Suppressor macrophage treated with lipopolysaccharide for 1 hour (primary cell): Measurements from ENCODE around the gene PSTK.
A peak's percentile ranks its signal among the peaks of the same experiment; 100 is the strongest.

Source experiments
- DNase-seq, 3 donors: peaks; one replicate each; pipeline ENCODE4 v3.0.0-alpha.2; 2020 to 2022

PSTK gene

GRCh38 chr10:122992031-122992585 is 11.9 kb downstream of the PSTK start:
- no peak for DNase-seq

GRCh38 chr10:122993797-122994336 is 13.7 kb downstream of the PSTK start:
- no peak for DNase-seq

GRCh38 chr10:122995936-122996335 is 15.7 kb downstream of the PSTK start:
- DNase-seq, result no peak

- no peak for DNase-seq
These were observed 17.7 kb downstream of the PSTK start for GRCh38 chr10:122997864-122998263.

- DNase-seq, result no peak
These were observed 18.2 kb downstream of the PSTK start for GRCh38 chr10:122998360-122998917.

GRCh38 chr10:122998934-122999333 is 18.7 kb downstream of the PSTK start:
- no peak for DNase-seq

- DNase-seq, result no peak
These were observed 19.1 kb downstream of the PSTK start for GRCh38 chr10:122999347-122999746.

- DNase-seq, result no peak
These were observed 20.0 kb downstream of the PSTK start for GRCh38 chr10:123000155-123000554.

GRCh38 chr10:123001370-123001769 is 21.2 kb downstream of the PSTK start:
- DNase-seq, result no peak

- DNase-seq, result no peak
These were observed 24.1 kb downstream of the PSTK start for GRCh38 chr10:123004298-123004697.

GRCh38 chr10:123007558-123008354 is 27.6 kb downstream of the PSTK start:
- DNase-seq, result peak; percentile 75 to 79 (median 79)

GRCh38 chr10:123008355-123009104 is 28.3 kb downstream of the PSTK start, which contains the start of the genes ACADSB and IKZF5:
ACADSB (plus strand) TSS chr10:123009006; CDS start chr10:123009030, 24 bp downstream.
IKZF5 (minus strand) TSS chr10:123008795; CDS start chr10:122998625, 10,170 bp downstream.
- peak; percentile 97 to 99 (median 98) for DNase-seq

- peak in 2 of 3 donors; percentile 18 to 19 for DNase-seq
These were observed 29.1 kb downstream of the PSTK start for GRCh38 chr10:123009105-123009820.

- no peak for DNase-seq
These were observed 31.8 kb downstream of the PSTK start for GRCh38 chr10:123011987-123012386.

- DNase-seq, result no peak
These were observed 33.5 kb downstream of the PSTK start for GRCh38 chr10:123013456-123014419.

GRCh38 chr10:123014772-123015171 is 34.6 kb downstream of the PSTK start:
- DNase-seq, result no peak

- no peak for DNase-seq
These were observed 36.0 kb downstream of the PSTK start for GRCh38 chr10:123016228-123016627.

GRCh38 chr10:123017421-123018165 is 37.4 kb downstream of the PSTK start:
- DNase-seq, result no peak

- DNase-seq, result no peak
These were observed 38.3 kb downstream of the PSTK start for GRCh38 chr10:123018531-123018930.

GRCh38 chr10:123019264-123019663 is 39.1 kb downstream of the PSTK start:
- no peak for DNase-seq
